Measurements from ENCODE around the gene CERKL. TPM values are rescaled to one million over a fixed set of nuclear protein-coding genes. Genes with fewer than 3 reads are reported as not detected.

Gene CERKL
- total RNA-seq, 4 donors from 2014 or later = not detected

GRCh38 chr2:181642086-181642485 is 14.8 kb downstream of the CERKL start:
- TF ChIP-seq, protein P1, sequence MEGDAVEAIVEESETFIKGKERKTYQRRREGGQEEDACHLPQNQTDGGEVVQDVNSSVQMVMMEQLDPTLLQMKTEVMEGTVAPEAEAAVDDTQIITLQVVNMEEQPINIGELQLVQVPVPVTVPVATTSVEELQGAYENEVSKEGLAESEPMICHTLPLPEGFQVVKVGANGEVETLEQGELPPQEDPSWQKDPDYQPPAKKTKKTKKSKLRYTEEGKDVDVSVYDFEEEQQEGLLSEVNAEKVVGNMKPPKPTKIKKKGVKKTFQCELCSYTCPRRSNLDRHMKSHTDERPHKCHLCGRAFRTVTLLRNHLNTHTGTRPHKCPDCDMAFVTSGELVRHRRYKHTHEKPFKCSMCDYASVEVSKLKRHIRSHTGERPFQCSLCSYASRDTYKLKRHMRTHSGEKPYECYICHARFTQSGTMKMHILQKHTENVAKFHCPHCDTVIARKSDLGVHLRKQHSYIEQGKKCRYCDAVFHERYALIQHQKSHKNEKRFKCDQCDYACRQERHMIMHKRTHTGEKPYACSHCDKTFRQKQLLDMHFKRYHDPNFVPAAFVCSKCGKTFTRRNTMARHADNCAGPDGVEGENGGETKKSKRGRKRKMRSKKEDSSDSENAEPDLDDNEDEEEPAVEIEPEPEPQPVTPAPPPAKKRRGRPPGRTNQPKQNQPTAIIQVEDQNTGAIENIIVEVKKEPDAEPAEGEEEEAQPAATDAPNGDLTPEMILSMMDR (IDR thresholded peaks at IDR 0.05; ENCODE audit: low read depth) = no peak

DNA sequence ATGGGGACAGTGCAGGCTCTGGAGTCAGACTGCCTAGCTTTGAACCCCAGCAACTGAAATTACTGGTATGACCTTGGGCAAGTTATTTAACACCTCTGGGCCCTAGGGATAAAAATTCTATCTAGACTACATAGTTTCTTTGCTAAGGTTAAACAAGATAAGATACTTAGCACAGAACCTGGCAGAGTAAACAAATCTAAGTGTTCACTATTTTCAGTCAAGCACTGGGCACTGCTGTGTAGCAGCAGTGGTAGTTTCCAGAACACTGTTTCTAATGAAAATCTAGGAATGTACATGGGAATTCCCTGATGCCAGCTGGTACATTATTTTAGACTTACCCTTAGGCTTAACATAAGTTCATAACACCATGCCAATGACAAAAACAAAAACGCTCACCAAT is 17.2 kb downstream of the CERKL start:
- TF ChIP-seq, protein P1 (IDR thresholded peaks at IDR 0.05; ENCODE audit: low read depth) = no peak

DNA sequence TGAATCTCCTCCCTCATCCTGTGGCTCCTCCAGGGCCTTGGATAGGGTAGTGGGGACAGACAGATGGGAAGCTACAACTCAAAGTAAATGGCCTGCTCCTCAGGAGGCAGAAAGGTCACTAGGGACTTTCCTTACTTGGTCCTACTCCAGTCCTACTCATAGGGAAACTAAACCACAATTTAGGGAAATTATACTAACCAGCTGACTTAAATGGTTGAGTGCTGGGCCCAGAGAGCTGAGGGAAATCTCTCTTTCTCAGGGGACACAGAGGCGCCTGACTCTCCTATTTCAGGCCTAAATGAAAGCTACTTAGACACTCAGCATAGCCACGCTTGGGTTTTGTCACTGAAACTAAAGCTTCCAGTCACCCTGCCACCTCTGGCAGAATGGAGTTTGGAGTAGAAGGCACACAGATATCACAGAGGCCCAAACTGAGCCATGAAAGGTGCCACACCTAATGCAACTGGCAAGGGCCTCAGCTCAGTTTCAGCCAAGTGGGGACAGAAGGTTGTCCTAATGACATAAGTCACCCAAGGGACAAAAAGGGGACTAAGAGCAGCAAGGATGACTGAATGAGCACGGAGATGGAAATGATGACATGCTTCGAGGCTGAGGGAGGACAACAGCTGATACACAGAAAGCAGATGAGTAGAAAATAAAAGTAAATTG is 24.0 kb downstream of the CERKL start:
- TF ChIP-seq, protein P1 (IDR thresholded peaks at IDR 0.05; ENCODE audit: low read depth) = no peak

DNA sequence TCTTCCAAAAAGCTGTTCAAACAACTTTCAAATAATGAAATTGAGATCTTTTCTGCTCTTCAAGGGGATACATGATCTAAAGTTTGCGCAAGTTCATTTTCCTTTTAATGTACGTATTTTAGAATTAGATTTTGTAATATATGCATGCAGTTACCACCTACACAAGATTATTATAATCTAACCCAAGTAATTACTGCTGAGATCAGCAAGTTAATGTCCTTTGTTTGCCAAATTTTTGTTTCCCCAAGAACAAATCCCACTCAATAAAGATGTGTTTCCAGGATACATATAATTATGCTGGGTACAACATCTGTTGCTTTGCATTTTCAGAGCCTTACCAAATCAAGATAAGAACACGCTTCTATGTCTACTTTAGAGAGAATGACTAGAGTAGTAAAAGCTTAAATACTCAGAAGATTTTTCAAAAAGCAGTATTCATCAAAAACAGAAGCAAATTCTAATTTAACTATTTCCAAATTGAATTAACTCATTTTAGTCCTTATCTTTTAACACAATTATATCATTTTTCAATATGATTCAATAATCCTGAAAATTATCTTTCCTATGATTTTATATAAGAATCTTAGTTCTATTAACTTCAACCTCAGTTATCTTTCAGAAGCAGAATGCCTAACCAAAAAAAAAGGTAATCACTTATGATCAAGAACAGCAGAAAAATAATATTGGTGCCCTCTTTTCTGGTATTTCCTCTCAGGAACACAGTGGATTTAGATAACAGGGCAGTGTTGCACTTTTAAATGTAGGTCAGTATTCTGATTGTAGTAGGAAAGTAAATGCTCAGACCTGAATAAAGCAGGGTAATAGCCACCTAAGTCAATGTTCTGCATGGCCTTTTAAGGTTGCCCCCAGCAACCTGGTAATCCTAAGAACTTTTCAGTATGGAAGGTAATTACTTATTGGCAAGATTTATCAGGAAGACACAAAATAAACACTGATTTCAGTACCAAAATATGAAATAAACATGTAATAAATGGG is 28.0 kb downstream of the CERKL start:
- TF ChIP-seq, protein P1 (IDR thresholded peaks at IDR 0.05; ENCODE audit: low read depth) = no peak

GRCh38 chr2:181627545-181627944 is 29.4 kb downstream of the CERKL start:
- TF ChIP-seq, protein P1 (IDR thresholded peaks at IDR 0.05; ENCODE audit: low read depth) = no peak

GRCh38 chr2:181626671-181627070 is 30.2 kb downstream of the CERKL start:
- TF ChIP-seq, protein P1 (IDR thresholded peaks at IDR 0.05; ENCODE audit: low read depth) = no peak

GRCh38 chr2:181623159-181623558 is 33.7 kb downstream of the CERKL start:
- TF ChIP-seq, protein P1 (IDR thresholded peaks at IDR 0.05; ENCODE audit: low read depth) = no peak
